Breast epithelium (tissue), 4 donors: Measurements from ENCODE around the gene GCC2. TPM values are rescaled to one million over a fixed set of nuclear protein-coding genes. Genes with fewer than 3 reads are reported as not detected.

ENCODE experiments used
- DNase-seq, 2 donors: peaks; one replicate each; pipeline ENCODE4 v3.0.0-alpha.2; 2019; ENCODE audit warnings: low spot score in 2 of 2
- H3K27ac ChIP-seq, 2 donors: fragments of 200-600 bp; sonication (generic) in 1 of 2; one replicate each; pipeline ENCODE4 v1.5.1; 2016 to 2019; ENCODE audit warnings: mild to moderate bottlenecking in 1 of 2
- H3K27me3 ChIP-seq, 2 donors: fragments of 200-600 bp; sonication (generic) in 1 of 2; one replicate each; pipeline versions ENCODE4 v1.5.1 to v1.6.0; 2017 to 2019; ENCODE audit warnings: control low read depth in 1 of 2, mild to moderate bottlenecking in 1 of 2
- H3K36me3 ChIP-seq: fragments of 200-600 bp; one replicate; pipeline ENCODE4 v1.5.1; 2019
- H3K4me1 ChIP-seq, 2 donors: fragments of 200-600 bp; sonication (generic); one replicate each; pipeline ENCODE4 v1.5.1; 2016 to 2019; ENCODE audit warnings: control low read depth in 1 of 2
- H3K4me3 ChIP-seq, 3 donors: fragments of 200-600 bp; sonication (generic); 1 replicate in 2 of 3; 2 replicates in 1 of 3; pipeline ENCODE4 v1.5.1; 2016 to 2019; ENCODE audit warnings: mild to moderate bottlenecking in 3 of 3, moderate library complexity in 2 of 3
- H3K9me3 ChIP-seq, 2 donors: fragments of 200-600 bp; sonication (generic) in 1 of 2; one replicate each; pipeline ENCODE4 v1.5.1; 2016 to 2019; ENCODE audit warnings: control low read depth in 1 of 2
- CTCF ChIP-seq, 3 donors: fragments of 450-650 bp; IDR thresholded peaks; one replicate each; pipeline ENCODE4 v1.5.1; 2016 to 2017; ENCODE audit warnings: antibody characterized with exemption in 3 of 3, mild to moderate bottlenecking in 3 of 3, moderate library complexity in 3 of 3
- POLR2A ChIP-seq: fragments of 450-650 bp; IDR thresholded peaks from one replicate; pipeline ENCODE4 v1.6.1; 2016; ENCODE audit warnings: antibody characterized with exemption, mild to moderate bottlenecking, moderate library complexity
- POLR2AphosphoS5 ChIP-seq, 3 donors: sonication (generic); formaldehyde crosslinking; IDR thresholded peaks; one replicate each; pipeline ENCODE4 v1.6.1; 2017; ENCODE audit warnings: antibody characterized with exemption in 3 of 3
- intact Hi-C: fragments of 100-400 bp; cut with DNase I; formaldehyde crosslinking; loops from one replicate; pipeline ENCODE4 v1.15.1; 2023; ENCODE audit warnings: low total_unique reads
- total RNA-seq, 3 donors: library from RNA; depleted of rRNA; stranded (reverse); fragments of >200 nt; gene quantifications; one replicate each; pipeline ENCODE4 v1.1.0, GENCODE V29; 2016

GCC2 gene
- total RNA-seq, 3 donors from 2014 or later = 26.4 to 97.6 (median 63.3) TPM

GRCh38 chr2:108413711-108414095 lies 35.3 kb upstream of the GCC2 start:
- Histone ChIP-seq H3K27me3 (no peaks in the 10 kb centered on the region), H3K4me1 (no peaks in the 10 kb centered on the region), H3K36me3 (no peaks in the 10 kb centered on the region), H3K27ac (peak overlapping the region; percentile 75 to 84), H3K9me3 (no peaks in the 10 kb centered on the region), H3K4me3 (no peak overlapping the region)
- TF ChIP-seq CTCF (IDR thresholded peaks at IDR 0.05) (no peak), POLR2AphosphoS5 (IDR thresholded peaks at IDR 0.05) (no peak), POLR2A (no peak)
- DNase-seq = no peak
- intact Hi-C loops = no loop called here

- Histone ChIP-seq H3K27me3 (no peaks in the 10 kb centered on the region), H3K4me1 (no peaks in the 10 kb centered on the region), H3K4me3 (no peak overlapping the region), H3K36me3 (no peaks in the 10 kb centered on the region), H3K9me3 (no peaks in the 10 kb centered on the region), H3K27ac (no peak overlapping the region)
- intact Hi-C loops = no loop called here
- no peak for TF ChIP-seq POLR2AphosphoS5 (IDR thresholded peaks at IDR 0.05)
- TF ChIP-seq POLR2A = no peak
- TF ChIP-seq CTCF (IDR thresholded peaks at IDR 0.05) = no peak
- DNase-seq = no peak
These were observed 34.6 kb upstream of the GCC2 start for GRCh38 chr2:108414256-108414876.

GRCh38 chr2:108414945-108415344 lies 34.1 kb upstream of the GCC2 start:
- Histone ChIP-seq H3K9me3 (no peaks in the 10 kb centered on the region), H3K4me1 (no peaks in the 10 kb centered on the region), H3K27me3 (no peaks in the 10 kb centered on the region), H3K27ac (no peak overlapping the region), H3K36me3 (no peaks in the 10 kb centered on the region), H3K4me3 (no peak overlapping the region)
- intact Hi-C loops = no loop called here
- no peak for DNase-seq
- no peak for TF ChIP-seq POLR2A
- TF ChIP-seq POLR2AphosphoS5 (IDR thresholded peaks at IDR 0.05) = no peak
- TF ChIP-seq CTCF (IDR thresholded peaks at IDR 0.05) = no peak

- Histone ChIP-seq H3K27ac (no peak overlapping the region), H3K27me3 (no peaks in the 10 kb centered on the region), H3K36me3 (no peaks in the 10 kb centered on the region), H3K4me3 (no peak overlapping the region), H3K4me1 (no peaks in the 10 kb centered on the region), H3K9me3 (no peaks in the 10 kb centered on the region)
- DNase-seq = no peak
- intact Hi-C loops = no loop called here
- no peak for TF ChIP-seq CTCF (IDR thresholded peaks at IDR 0.05)
- TF ChIP-seq POLR2AphosphoS5 (IDR thresholded peaks at IDR 0.05) = no peak
- TF ChIP-seq POLR2A = no peak
These were observed 31.8 kb upstream of the GCC2 start for GRCh38 chr2:108417254-108417653.

- TF ChIP-seq CTCF (IDR thresholded peaks at IDR 0.05) (no peak), POLR2A (no peak), POLR2AphosphoS5 (IDR thresholded peaks at IDR 0.05) (no peak)
- no peaks in the 10 kb centered on the region for H3K4me1 ChIP-seq
These were observed 30.6 kb upstream of the GCC2 start for GRCh38 chr2:108418416-108418815.

More at GRCh38 chr2:108418416-108418815, 30.6 kb upstream of the GCC2 start:
- H3K9me3 ChIP-seq = no peaks in the 10 kb centered on the region
- no peaks in the 10 kb centered on the region for H3K27me3 ChIP-seq
- DNase-seq = no peak
- no peak overlapping the region for H3K4me3 ChIP-seq
- H3K36me3 ChIP-seq = no peaks in the 10 kb centered on the region
- H3K27ac ChIP-seq = no peak overlapping the region
- intact Hi-C loops = no loop called here
